Germinal center (tissue), 1 donor: Measurements from ENCODE around the gene ORAI3.
"Not testable (repeated sequence)": the region's sequence is repeated elsewhere in the genome, so short reads cannot be mapped to it uniquely, and the experiment has no call there.

Experiments
- DNase-seq: peaks from one replicate; pipeline ENCODE4 v3.0.0; 2012; ENCODE audit warnings: mixed read lengths, low spot score

The ORAI3 gene

DNA sequence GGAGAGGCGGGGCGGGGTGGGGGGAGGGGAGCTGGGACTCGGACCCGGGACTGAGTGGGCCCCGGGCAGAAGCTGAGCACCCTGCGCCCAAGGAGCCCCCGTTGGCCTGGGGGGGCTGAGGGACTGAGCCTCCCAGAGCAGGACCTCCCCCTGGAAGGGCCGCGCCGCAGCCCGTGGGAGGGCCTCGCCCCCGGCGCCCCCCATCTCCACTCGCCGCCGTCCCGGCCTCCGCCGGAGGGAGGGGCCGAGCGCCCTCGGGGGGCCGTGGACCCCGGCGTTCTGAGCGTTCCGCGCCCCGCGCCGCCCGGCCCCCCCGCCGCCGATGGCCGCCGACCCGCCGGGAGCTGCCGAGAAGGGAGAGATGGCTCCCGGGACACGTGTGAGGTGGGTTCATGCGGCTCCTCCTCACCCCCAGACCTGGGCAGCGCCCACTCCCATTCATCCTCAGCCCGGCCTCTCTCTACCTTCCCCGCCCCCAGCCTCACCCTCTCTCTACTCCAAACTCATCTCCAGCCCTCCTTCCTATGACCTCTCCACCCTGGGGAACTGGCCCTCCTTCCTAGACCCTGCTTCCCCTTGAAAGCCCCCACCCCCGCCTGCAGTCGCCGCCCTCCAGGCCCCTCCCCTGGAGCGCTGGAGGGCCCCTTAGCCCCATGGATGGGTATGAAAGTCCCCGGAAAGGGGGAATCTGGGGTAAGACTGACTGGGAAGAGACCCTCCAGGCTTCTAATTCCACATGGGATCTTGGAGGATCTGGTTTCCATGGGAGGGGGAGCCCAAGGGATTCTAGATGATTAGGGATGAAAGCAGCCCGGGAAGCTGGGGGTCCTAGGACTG, 24.6 kb upstream of the ORAI3 start:
- peak; percentile 14 for DNase-seq

DNA sequence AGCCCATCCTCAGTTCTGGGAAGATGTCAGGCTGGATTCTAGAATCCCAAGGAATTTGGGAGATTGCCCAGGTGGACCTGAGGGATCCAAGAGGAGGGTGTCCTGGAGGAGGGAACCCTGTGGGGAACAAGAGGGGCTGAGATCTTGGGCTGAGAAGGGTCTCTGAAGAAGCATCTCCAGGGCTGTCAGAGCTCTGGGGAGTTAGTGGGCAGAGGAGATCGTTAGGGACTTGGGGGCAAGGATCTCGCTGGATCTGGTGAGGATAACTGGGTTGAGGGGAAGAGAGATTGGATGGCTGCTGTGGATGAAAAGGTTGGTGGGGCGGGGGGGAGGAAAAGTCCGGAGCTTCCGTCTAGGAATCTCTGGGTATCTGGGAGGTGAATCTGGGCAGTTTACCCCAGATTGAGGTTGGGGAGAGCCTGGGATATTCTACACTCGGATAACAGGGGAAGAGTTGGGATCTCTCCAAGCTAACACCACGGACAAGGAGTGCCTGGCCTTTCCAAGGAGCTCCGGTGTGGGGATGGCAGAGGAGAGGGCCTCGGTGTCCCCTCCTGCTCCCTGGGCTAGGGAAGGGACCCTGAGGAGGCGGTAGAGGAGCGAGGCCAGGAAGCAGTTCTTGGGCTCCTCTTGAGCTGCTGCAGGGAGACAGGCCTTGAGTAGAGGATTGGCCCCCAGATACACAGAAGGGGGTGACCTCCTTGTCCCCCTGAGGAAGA, 23.8 kb upstream of the ORAI3 start:
- no peak for DNase-seq

DNA sequence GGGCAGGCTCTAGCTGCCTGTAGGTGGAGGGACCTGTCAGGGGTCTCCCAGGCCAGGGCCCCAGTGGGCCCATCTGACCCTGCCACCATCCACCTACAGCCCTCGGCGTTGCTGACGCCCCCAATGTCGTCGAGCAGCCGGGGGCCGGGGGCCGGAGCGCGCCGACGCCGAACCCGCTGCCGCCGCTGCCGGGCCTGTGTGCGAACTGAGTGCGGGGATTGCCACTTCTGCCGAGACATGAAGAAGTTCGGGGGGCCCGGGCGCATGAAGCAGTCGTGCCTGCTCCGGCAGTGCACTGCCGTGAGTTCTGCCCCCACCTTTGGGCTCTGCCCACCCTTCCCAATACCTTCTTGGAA, 23.3 kb upstream of the ORAI3 start:
- DNase-seq, result no peak

DNA sequence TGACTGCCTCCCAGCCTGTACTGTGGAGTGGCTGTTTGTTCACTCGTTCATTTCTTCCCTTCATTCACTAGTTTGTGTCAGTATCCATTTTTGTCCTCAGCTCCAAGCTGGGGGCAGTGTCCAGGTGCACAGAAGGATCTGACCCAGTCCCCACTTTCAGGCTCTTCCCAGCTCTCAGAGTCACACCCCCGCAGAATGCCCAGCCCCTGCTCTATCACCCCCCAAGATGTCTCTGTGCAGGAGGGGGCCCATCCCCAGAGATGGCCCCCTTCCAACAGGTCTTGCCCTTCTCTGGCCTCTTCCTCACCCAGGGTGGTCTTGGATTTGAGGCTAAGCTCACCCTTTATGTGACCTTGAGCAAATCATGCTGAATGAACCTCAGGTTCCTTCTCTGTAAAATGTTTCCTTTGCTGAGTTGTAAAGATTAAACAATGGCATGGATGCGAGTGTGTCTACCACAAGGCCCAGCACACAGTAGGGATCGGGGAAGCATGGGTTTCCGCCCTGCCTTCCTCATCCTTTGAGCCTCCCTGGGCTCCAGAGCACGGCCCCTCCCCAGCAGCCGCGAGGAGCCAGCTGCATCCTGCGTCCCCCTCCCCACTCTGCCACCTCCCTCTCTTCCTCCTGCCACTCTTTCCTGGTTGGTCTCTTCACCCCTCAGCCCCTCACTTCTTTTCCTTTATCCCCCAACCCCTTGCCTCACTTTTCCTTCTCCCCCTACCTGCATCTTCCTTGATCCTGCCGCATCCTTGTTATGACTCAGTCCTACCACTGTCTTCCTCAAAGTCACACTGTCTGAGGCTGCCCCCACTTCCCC, 22.7 kb upstream of the ORAI3 start:
- no peak for DNase-seq

DNA sequence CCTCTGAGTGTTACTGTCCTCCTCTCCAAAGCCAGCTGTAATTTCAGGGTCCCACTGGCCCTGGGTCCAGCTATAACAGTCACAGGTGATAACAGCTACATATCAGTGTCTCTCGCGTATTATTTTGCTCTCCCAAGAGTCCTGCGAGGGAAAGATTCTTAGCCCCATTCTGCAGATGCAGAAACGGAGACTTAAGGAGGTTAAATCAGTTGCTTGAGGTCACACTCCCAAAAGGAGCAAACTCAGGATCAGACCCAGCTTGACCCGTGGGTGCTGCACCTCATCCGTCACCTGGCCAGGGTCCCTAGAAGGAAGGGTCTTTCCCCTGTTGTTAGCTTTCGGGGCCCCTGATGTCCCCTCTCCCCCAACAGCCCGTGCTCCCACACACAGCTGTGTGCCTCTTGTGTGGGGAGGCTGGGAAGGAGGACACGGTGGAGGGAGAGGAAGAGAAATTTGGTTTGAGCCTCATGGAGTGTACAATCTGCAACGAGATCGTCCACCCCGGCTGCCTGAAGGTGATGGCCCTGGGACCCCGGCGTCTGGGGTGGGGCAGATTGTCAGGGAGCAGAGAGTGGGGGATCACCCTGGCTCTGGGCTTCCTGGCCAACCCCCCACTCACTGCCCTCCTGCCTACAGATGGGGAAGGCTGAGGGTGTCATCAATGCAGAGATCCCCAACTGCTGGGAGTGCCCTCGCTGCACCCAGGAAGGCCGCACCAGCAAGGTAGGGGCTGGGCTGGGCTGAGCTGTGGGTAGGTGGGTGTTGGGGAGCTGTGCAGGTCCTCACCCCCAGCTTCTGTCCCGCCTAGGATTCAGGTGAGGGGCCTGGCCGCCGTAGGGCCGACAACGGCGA, 21.7 kb upstream of the ORAI3 start:
- DNase-seq, result no peak

DNA sequence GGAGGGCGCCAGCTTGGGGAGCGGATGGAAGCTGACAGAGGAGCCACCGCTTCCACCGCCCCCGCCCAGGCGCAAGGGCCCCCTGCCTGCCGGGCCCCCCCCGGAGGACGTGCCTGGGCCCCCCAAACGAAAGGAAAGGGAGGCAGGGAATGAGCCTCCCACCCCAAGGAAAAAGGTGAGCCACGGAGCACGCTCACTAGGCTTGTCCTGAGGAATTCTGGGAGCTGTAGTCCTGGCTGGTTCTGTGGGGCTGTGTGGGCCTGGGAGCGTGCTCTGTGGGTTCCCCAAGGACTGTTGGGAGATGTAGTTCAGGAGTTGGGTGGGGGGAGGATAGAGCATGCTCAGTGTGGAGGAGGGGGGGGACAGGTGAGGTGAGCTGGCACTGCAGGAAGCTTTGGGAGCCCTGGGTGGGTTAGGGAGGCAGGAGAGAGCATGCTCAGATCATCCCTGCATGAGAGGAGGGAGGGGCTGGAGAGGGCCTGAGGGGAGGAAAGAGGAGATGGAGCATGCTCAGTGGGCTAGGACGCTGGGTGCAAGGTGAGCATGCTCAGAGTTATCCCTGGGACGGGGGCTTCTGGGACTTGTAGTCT, 21.0 kb upstream of the ORAI3 start:
- DNase-seq, result peak; percentile 62

DNA sequence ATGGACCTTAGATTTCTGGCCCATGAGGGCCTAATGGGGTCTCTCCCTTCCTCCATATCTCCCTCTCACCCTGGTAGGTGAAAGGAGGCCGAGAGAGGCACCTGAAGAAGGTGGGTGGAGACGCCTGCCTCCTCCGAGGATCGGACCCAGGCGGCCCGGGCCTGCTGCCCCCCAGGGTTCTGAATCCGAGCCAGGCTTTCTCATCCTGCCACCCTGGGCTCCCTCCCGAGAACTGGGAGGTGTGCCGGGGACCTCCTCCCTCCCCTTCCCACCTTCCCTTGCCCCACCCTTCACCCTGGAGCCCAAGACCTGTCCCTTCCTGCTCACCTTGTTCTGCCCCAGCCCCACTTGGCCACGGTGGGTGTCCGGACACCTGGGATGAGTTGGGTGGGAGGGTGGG, 20.5 kb upstream of the ORAI3 start:
- DNase-seq, result no peak

DNA sequence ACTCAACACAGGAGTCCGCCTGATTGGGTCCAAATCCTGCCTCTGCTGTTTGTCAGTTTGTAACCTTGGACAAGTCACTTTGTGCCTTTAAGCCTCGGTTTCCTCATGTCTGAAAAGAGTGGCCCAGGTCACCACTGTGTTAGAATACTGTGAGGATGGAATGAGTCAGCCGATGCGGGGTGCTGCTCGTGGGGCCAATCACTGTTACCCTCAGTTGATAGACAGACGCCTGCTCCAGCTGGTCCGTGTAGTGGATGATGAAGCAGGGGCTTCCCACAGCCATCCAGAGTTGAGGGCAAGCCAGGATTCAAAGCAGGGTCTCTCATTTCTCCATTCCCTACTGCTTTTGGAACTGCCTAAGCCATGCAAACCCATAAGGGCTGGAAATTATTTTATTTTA, 19.7 kb upstream of the ORAI3 start:
- DNase-seq, result no peak

DNA sequence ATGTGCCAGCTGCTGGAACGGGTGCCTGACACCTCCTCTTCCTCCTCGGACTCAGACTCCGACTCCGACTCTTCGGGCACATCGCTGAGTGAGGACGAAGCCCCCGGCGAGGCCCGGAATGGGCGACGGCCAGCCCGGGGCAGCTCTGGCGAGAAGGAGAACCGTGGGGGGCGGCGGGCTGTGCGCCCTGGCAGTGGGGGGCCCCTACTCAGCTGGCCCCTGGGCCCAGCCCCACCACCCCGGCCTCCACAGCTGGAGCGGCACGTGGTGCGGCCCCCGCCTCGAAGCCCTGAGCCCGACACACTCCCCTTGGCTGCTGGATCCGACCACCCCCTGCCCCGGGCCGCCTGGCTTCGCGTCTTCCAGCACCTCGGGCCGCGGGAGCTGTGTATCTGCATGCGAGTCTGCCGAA, 18.7 kb upstream of the ORAI3 start:
- no peak for DNase-seq

DNA sequence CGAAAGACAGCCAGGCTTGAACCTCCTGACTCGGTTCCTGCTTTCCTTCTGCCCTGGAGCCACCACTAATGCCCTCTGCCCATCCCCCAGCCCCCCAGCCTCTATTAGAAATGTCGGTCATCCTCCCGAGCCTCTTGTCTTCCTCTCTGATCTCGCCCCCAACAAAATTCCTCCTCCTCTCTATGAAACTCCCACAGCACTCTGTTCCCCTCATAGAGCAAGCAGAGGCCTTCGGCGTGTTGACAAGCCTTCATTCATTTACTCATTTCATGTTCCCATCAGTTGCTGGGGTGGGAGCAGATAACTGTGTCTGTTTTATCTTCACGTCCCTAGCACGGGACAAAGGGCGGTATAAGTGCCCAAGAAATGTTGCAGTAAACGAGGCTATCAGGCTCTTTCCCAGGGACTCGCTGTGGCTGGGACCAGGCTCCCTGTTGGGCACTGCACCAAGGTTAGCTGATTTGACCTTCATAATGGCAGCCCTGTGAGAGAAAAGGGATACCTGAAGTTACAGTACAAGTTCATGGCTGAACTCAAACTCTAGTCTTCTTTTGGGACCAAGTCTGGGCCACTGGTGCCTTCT, 17.7 kb upstream of the ORAI3 start:
- DNase-seq, result no peak

DNA sequence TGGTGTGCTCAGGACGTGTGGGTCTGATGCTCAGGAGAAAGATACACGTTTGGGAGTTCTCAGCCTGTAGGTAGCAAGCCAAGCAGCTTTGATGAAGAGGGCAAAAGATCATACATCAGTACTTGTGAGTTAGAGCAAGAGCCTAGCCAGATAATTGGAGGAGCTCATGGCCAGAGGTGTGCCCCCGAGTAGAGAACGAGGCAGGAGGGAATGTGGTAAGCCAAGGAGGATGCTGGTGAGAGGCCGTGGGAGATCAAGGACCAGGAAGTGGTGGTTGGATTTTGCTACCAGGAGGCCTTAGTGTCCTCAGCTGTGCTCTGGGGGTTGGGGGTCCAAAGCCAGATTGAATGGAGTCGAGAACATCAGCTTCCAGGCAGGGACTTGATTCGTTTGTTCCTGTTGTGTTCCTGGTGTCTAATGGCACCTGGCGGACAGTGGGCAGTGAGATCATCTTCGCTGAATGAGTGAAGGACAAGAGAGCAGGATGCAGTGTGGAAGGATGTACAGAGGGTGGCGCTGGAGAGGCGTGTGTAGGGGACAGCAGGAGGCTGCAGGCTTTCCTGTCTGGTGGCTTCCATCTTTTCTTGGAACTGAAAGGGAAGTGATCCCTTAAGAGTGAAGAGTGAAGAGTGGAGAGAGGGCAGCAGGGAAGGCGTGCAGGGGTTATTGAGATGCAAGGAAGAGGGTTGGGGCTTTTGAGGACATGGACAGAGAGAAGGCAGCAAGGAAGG, 13.9 kb upstream of the ORAI3 start:
- DNase-seq, result no peak

DNA sequence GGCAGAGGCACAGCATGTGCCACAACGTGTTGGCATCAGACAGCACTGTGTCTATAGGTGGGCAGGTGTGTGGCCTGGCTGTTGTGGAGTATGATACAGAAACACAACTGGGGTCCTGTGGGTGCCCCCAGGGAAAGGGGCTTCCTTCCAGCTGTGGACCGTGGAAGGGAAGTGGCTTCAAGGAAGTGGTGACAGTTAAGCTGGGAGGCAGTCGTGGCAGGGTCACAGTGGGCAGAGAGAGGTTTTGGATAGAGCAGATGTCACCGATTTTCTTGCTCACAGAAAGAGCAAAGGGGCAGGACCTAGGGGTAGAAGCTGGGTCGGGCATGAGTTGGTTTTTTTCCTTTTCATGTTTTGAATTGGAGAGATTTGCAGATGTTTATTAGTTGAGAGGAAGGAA, 11.2 kb upstream of the ORAI3 start:
- no peak for DNase-seq

DNA sequence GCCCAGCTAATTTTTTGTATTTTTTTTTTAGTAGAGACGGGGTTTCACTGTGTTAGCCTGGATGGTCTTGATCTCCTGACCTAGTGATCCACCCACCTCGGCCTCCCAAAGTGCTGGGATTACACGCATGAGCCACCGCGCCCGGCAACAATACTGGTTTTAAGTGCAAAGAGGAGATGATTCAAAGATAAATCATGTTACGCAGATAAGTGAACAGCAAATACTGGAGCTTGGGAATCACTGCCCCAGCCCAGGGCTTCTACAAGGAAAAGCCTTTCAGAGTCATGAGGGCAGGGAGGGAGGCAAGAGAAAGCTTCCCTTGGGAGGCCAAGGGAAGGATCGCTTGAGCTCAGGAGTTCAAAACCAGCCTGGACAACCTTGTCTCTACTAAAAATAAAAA, 9.3 kb upstream of the ORAI3 start:
- not testable (repeated sequence) for DNase-seq

DNA sequence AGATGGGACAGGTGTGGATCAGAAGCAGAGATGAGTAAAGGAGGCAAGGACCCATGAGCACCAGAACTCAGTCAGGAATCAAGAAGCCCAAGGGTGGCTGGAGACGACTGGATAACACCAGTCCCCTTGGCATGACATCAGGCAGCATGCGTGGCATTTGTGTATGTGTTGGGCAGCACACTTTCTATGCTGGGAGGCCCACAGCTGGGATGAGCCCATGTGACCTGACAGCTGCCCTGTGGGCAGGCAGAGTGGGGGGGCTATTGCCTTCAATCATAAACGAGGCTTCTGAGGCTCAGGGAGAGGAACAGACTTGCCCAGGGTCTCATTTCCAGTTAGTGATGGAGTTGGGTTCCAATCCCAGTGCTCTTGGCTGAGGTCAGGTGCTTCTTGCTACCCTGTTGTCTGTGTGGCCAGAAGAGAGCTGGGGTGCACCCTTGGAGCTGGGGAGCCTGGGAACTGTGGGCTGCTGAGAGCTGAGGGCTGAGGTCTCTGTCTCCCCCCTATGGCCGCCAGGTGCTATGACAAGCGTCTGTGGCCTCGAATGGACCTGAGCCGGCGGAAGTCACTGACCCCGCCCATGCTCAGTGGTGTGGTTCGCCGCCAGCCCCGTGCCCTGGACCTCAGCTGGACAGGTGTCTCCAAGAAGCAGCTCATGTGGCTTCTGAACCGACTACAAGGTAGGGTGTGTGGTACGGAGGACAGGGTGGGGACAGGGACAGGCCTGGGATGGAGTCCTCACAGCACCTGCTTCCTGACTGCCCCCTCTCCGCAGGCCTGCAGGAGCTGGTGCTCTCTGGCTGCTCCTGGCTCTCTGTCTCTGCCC, 7.1 kb upstream of the ORAI3 start:
- DNase-seq, result peak; percentile 85

DNA sequence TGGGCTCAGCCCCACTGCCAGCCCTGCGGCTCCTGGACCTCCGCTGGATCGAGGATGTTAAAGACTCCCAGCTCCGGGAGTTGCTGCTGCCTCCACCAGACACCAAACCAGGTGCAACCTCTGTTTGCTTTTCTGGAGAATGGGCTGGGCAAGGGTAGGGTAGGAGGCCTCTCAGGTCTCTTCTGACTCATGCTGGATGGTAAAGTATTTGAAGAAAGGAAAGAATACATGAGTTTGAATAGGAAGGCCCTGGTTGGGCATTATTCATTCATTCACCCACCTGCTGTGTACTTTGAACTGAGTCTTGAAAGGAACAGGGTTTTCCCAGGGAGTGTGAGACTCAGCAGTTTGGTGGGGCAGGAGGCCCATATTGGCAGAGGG, 6.5 kb upstream of the ORAI3 start:
- no peak for DNase-seq

DNA sequence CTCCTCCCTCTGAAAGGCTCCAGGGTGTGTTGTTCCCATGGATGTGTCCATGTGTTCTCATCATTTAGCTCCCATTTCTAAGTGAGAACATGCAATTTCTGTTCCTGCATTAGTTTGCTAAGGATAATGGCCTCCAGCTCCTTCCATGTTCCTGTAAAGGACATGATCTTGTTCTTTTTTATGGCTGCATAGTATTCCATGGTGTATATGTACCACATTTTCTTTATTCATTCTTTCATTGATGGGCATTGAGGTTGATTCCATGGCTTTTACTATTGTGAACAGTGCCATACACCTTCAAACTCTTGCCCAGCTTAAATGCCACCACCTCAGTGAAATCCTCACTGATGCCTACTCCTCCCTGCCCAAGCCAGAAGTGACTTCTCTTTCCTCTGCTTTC, 4.5 kb upstream of the ORAI3 start:
- DNase-seq, result no peak

DNA sequence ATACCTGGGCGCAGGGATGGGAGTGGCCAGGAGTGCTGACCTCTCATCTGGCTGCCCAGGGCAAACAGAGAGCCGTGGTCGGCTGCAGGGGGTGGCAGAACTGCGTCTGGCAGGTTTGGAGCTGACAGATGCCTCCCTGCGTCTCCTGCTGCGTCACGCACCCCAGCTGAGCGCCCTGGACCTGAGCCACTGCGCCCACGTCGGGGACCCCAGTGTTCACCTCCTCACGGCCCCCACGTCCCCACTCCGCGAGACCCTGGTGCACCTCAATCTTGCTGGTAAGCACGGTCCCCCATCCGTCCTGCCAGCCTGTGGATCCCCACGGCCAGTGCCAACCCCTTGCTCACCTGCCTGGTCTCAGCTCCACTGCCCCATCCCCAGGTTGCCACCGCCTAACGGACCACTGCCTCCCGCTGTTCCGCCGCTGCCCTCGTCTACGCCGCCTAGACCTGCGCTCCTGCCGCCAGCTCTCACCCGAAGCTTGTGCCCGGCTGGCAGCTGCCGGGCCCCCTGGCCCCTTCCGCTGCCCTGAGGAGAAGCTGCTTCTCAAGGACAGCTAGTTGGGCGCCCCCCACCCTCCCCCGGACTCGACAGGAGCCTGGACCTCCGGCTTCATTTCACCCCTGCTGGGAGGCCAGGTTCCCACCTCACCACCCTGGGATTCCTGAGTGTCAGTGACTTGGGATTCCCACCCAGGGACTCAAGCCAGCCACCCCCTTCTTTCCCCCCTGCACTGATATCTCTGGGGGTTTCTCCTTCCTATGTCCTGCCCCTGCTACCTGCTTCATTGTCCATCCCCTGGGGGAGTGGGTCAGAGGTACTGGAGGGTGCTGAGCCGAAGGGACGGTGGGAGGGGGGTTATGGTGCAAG, 2.0 kb upstream of the ORAI3 start:
- no peak for DNase-seq

DNA sequence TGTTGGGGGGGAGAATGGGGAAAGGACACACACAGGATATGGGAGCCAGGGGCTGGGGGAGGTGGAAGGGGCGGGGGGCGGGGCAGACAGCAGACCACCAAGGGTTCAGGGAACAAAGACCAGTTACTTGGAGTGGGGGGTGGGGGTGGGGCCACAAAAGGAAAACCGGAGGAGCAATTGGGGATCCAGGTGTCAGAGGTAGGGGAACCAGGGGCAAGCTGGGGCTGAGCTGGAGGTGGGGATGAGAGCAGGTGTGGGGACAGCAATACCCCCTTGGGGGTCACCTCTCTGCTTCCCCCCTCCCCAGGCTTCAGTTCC, 1.4 kb upstream of the ORAI3 start:
- DNase-seq, result no peak
